Activated naive CD8-positive, alpha-beta T cell (primary cell): Measurements from ENCODE around the gene FRS2.
"Not testable (repeated sequence)": the region's sequence is repeated elsewhere in the genome, so short reads cannot be mapped to it uniquely, and the experiment has no call there.

ENCODE experiments used
- H3K27ac Mint-ChIP-seq: one replicate; pipeline ENCODE4 v1.8.0; 2021; ENCODE audit warnings: mixed read lengths
- H3K27me3 Mint-ChIP-seq: one replicate; pipeline ENCODE4 v1.8.0; 2021; ENCODE audit warnings: mixed read lengths
- H3K36me3 Mint-ChIP-seq: one replicate; pipeline ENCODE4 v1.8.0; 2021; ENCODE audit warnings: mixed read lengths
- H3K4me1 Mint-ChIP-seq: one replicate; pipeline ENCODE4 v1.8.0; 2021; ENCODE audit warnings: low read depth, mixed read lengths
- H3K4me3 Mint-ChIP-seq: one replicate; pipeline ENCODE4 v1.8.0; 2021; ENCODE audit warnings: mild to moderate bottlenecking, mixed read lengths
- H3K9me3 Mint-ChIP-seq: one replicate; pipeline ENCODE4 v1.8.0; 2021; ENCODE audit warnings: low read depth, mixed read lengths

FRS2 gene

DNA sequence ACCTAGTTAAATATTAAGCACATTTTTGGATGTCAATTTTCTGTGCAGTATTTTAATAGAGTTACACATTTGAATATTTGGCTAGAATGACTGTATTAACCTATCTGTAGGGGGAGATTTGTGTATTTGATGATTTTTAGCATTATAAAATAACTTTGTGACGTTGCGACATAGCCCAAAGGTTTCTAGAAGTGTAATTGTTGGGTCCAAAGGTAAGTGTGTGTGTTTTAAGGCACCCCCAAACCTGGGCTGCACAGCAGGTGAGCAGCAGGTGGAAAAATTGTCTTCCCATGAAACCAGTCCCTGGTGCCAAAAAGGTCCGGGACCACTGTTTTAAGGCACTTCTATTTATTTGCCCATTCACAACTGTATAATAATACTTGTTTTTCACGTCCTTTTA lies 118.3 kb downstream of the FRS2 start:
- Mint-ChIP-seq H3K4me3 (no peak overlapping the region), H3K36me3 (peaks cover 13% of the 10 kb centered on the region), H3K27ac (no peak overlapping the region), H3K27me3 (no peaks in the 10 kb centered on the region), H3K9me3 (no peaks in the 10 kb centered on the region), H3K4me1 (peaks cover 41% of the 10 kb centered on the region)

DNA sequence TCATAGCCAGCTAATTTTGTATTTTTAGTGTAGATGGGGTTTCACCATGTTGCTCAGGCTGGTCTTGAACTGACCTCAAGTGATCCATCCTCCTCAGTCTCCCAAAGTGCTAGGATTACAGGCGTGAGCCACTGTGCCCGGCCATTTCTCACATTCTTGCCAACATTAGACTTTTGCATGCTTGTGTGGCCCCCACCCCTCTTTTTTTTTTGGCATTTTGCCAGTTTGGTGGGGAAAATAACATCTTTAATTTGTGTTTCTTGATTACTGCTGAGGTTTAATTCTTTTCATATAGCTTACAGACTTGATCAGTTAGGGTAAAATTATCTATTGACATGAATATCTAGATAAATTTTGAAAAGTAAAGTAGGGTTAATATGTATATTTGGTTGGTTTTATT lies 118.9 kb downstream of the FRS2 start:
- Mint-ChIP-seq H3K9me3 (no peaks in the 10 kb centered on the region), H3K4me1 (peaks cover 41% of the 10 kb centered on the region), H3K27me3 (no peaks in the 10 kb centered on the region), H3K4me3 (no peak overlapping the region), H3K27ac (no peak overlapping the region), H3K36me3 (peaks cover 14% of the 10 kb centered on the region)

DNA sequence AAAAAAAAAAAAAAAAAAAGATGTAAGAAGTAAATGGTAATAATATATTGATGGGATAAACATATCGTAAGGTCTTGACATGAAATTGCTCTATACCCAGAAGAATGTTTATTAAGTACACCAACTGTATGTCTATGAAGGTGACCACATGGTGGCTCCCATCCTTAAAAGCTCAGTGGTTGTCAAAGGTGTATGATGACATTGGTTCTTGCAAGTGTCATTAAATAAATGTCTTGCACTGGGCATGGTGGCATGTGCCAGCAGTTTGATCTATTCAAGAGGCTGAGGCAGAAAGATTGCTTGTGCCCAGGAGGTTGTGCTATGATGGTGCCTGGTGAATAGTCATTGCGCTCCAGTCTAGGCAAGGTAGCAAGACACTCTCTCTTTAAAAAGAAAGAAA lies 125.5 kb downstream of the FRS2 start:
- Mint-ChIP-seq H3K27me3 (no peaks in the 10 kb centered on the region), H3K36me3 (peaks cover 9% of the 10 kb centered on the region), H3K4me3 (no peak overlapping the region), H3K4me1 (peaks cover 19% of the 10 kb centered on the region), H3K9me3 (no peaks in the 10 kb centered on the region), H3K27ac (peak overlapping the region; percentile 72)

DNA sequence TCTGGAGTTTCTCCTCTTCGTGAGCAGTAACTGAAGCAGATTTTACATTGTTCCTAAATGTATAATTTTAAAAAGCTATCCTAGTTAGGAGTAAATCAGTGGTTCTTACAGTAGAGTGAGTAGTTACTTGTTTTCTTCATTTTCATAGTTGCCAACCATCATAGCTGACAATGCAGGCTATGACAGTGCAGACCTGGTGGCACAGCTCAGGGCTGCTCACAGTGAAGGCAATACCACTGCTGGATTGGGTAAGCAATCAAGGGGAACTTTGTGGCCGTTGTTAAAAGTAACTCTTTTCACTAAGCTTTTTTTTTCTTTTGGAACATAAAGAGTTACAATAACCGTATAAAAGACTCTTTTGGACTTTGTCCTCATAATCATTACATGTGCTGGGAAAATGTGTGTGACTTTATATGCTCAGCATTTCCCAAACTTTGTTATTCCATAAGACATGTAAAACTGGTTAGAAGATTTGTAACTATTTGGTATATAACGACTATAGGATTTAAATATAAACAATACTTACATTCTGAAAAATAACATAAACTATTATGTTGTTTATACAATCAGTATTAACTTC lies 128.1 kb downstream of the FRS2 start:
- Mint-ChIP-seq H3K27me3 (no peaks in the 10 kb centered on the region), H3K4me1 (peaks cover 8% of the 10 kb centered on the region), H3K4me3 (no peak overlapping the region), H3K36me3 (peaks cover 15% of the 10 kb centered on the region), H3K27ac (no peak overlapping the region), H3K9me3 (no peaks in the 10 kb centered on the region)

DNA sequence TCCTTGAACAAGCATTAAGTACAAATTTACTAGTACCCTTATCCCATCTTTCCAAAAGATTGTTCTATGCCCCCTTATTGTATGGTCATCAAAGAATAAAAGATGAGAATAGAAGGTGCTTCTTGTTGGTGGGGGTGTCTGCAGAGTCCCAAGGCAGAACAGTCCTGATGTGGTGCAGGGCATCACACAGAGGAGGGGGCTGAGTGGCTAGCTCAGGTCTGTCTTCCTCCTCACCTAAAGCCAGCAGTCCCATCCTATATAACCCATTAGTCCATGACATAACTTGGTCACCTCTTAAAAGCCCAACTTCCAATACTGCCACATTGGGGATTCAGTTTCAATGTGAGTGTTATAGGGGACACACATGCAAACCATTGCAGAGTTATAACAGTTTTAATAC lies 130.6 kb downstream of the FRS2 start:
- Mint-ChIP-seq H3K9me3 (no peaks in the 10 kb centered on the region), H3K27me3 (no peaks in the 10 kb centered on the region), H3K4me1 (peaks cover 4% of the 10 kb centered on the region), H3K36me3 (peaks cover 14% of the 10 kb centered on the region), H3K4me3 (no peak overlapping the region), H3K27ac (no peak overlapping the region)

DNA sequence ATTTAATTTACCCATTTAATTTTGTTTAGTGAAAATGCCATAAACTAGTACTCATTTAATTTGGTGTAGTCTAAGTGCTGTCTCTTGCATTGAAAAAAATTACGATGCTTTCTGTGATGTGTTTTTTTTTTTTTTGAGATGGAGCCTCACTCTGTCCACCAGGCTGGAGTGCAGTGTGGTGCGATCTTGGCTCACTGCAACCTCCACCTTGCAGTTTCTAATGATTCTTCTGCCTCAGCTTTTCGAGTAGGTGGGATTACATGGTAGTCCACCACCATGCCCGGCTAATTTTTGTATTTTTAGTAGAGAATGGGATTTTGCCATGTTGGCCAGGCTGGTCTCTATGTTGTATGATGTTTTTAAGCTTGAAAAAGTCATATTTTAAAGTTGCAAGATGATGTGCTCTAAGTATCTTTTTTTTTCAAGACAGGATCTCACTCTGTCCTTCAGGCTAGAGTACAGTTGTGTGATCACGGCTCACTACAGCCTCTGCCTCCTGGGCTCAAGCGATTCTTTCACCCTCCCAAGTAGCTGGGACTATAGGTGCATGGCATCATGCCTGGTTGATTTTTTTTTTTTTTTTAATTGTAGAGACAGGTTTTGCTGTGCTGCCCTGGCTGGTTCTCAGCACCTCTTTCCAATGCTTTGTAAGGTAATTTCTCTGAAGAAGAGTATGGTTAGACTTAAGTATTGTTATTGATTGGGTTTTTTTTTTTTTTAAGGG lies 131.9 kb downstream of the FRS2 start:
- H3K27me3 Mint-ChIP-seq: no peaks in the 10 kb centered on the region
- no peaks in the 10 kb centered on the region for H3K9me3 Mint-ChIP-seq
- H3K4me1 Mint-ChIP-seq: peaks cover 2% of the 10 kb centered on the region
- no peak overlapping the region for H3K4me3 Mint-ChIP-seq
- H3K36me3 Mint-ChIP-seq: peaks cover 14% of the 10 kb centered on the region
- H3K27ac Mint-ChIP-seq: no peak overlapping the region

DNA sequence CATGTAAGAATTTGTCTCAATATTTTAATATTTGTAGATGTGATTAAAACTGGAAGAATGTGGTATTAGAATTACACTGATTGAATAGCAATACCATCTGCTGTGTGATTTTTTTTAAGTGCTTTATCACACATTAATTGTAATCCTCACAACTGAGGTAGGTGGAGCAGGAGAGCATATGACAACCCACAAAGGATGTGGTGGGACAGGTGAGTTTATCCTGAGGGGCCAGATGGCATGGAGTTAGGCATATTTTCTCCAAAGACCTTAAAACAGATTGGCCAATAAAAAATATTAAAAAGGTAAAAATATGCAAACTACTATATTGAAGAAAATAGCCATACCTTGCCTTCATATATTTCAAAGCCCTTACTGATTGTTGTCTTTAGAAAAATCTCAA lies 132.8 kb downstream of the FRS2 start:
- no peaks in the 10 kb centered on the region for H3K9me3 Mint-ChIP-seq
- peaks cover 14% of the 10 kb centered on the region for H3K36me3 Mint-ChIP-seq
- H3K4me3 Mint-ChIP-seq: no peak overlapping the region
- peaks cover under 1% of the 10 kb centered on the region for H3K4me1 Mint-ChIP-seq
- H3K27me3 Mint-ChIP-seq: no peaks in the 10 kb centered on the region
- no peak overlapping the region for H3K27ac Mint-ChIP-seq

DNA sequence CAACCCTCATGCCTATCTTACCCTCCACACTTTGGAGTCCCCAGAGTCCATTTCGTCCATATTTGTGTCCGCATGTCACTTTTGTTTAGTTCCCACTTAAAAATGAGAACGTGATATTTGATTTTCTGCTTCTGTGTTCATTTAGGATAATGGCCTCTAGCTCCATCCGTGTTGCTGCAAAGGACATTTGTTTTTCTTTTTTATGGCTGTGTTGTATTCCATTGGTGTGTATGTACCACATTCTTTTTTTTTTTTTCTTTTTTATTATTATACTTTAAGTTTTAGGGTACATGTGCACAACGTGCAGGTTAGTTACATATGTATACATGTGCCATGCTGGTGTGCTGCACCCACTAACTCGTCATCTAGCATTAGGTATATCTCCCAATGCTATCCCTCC lies 133.4 kb downstream of the FRS2 start:
- H3K27ac Mint-ChIP-seq, H3K9me3 Mint-ChIP-seq, H3K4me1 Mint-ChIP-seq, H3K4me3 Mint-ChIP-seq, H3K27me3 Mint-ChIP-seq: not testable (repeated sequence)
- H3K36me3 Mint-ChIP-seq: peaks cover 14% of the 10 kb centered on the region

DNA sequence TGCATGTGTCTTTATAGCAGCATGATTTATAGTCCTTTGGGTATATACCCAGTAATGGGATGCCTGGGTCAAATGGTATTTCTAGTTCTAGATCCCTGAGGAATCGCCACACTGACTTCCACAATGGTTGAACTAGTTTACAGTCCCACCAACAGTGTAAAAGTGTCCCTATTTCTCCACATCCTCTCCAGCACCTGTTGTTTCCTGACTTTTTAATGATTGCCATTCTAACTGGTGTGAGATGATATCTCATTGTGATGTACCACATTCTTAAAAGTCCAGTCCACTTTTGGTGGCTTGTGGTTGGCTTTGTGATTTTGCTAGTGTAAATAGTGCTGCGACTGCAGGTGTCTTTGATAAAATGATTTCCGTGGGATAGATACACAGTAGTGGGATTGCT lies 134.1 kb downstream of the FRS2 start:
- H3K27me3 Mint-ChIP-seq, H3K4me1 Mint-ChIP-seq, H3K9me3 Mint-ChIP-seq, H3K4me3 Mint-ChIP-seq, H3K27ac Mint-ChIP-seq: not testable (repeated sequence)
- H3K36me3 Mint-ChIP-seq: peaks cover 12% of the 10 kb centered on the region

DNA sequence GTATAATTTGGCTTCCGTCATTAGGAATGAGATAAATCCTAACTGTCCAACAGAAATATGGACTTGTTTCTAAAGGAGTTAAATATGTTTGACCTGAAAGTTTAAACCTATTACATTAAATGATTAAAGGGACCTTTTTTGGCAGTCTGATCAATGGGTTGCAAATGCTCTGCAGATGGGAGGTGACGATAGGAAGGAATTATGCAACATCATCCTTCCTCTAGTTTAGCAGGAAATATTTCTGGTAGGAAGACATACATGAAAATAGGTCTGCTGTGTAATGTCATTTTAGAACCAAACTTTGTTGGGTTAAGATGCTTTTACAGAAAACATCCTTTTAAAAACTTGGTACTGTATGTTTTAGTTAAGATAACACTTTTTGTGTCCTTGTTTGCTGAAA lies 137.9 kb downstream of the FRS2 start:
- H3K4me1 Mint-ChIP-seq: peaks cover 8% of the 10 kb centered on the region
- H3K27ac Mint-ChIP-seq: no peak overlapping the region
- no peaks in the 10 kb centered on the region for H3K27me3 Mint-ChIP-seq
- H3K4me3 Mint-ChIP-seq: no peak overlapping the region
- H3K9me3 Mint-ChIP-seq: no peaks in the 10 kb centered on the region
- H3K36me3 Mint-ChIP-seq: peaks cover 5% of the 10 kb centered on the region

DNA sequence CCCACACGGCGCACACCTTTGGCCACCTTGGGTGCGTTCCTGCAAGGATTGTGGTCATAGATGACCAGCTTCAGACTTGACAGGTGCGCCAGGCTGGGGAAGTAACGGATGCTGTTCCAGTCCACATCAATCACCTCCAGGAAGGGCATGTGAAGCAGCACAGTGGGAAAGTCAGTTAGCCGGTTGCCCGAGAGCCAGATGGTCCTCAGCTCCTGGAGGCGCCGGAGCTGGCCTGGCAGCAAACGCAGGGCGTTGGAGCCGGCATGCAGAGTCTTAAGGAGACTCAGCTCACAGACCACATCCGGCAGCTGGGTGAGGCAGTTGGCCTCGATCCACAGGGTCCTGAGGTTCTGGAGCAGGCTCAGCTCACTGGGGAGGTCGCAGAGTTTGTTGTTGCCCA lies 139.9 kb downstream of the FRS2 start:
- H3K9me3 Mint-ChIP-seq: no peaks in the 10 kb centered on the region

DNA sequence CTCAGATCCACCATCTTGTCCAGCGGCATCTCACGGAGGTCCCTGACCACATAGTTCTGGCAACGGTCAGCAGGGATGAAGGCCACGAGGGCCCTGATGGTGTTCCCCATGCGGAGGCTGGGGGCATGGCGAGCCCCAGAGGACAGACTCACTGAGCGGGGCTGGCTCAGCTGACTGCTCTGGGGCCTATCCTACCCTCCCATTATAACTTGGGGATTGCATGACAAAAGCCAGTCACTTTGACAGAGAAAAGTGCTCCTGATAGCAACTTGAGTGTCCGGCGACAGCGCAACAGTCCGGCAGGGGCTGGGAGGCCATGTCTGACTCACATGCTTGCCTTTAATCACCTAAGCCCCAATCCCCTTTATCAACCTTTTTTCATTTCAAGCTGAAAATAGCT lies 140.5 kb downstream of the FRS2 start, which contains the start of gene LRRC10:
TSS of gene LRRC10 (minus strand) at position 179 of the 400 bp plus-strand sequence. CDS start at position 110, 69 bp downstream.
- Mint-ChIP-seq H3K4me3 (no peak within 1 kb of the TSS), H3K4me1 (peaks cover 8% of the 10 kb centered on the region), H3K9me3 (no peaks in the 10 kb centered on the region), H3K36me3 (no peaks in the 10 kb centered on the region), H3K27ac (no peak within 1 kb of the TSS), H3K27me3 (peaks cover 4% of the 10 kb centered on the region)

More for the DNA sequence above, 139.9 kb downstream of the FRS2 start:
- no peaks in the 10 kb centered on the region for H3K27me3 Mint-ChIP-seq
- no peaks in the 10 kb centered on the region for H3K36me3 Mint-ChIP-seq
- H3K4me1 Mint-ChIP-seq: peaks cover 8% of the 10 kb centered on the region
- H3K4me3 Mint-ChIP-seq: no peak overlapping the region
- no peak overlapping the region for H3K27ac Mint-ChIP-seq

DNA sequence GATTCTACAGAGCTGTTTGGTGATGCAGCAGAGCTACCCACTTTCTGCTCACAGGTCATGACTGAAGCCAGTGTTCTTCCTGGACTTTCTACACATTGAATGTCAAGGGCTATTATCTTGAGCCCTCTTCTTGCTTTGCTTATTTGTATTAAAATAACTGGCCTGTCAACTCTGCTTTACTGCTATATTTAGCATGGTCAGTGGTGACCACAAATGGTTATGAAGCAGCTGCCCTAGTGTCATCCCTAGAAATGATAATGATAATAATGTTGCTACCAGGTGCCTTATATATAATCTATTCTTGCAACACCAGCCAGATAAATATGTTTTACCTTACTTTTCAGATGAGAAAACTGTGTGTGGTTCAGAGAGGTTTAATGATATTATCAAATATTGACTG lies 143.2 kb downstream of the FRS2 start:
- Mint-ChIP-seq H3K27me3 (peaks cover 5% of the 10 kb centered on the region), H3K27ac (no peak overlapping the region)

DNA sequence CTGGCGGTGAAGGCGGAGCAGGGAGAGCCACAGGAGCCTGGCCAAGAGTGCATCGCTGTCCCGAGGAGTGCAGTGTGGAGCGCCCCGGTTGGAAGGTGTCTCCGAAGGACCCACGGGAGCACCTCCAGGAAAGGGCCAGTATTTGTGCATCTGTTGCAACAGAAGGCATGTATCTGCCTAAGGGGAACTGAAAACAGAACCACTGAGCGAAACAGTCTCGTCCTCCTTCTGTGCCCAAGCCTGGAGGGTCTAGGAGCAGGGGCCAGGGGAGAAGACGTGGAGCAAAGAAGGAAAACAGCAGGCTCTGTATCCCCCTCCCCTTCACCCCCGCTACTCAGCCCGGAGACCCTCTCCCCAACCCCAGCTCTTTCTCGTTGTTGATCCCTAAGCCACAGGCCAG lies 145.8 kb downstream of the FRS2 start:
- H3K36me3 Mint-ChIP-seq: no peaks in the 10 kb centered on the region
- H3K27ac Mint-ChIP-seq: no peak overlapping the region
- no peak overlapping the region for H3K4me3 Mint-ChIP-seq
- H3K4me1 Mint-ChIP-seq: no peaks in the 10 kb centered on the region
- peaks cover 13% of the 10 kb centered on the region for H3K27me3 Mint-ChIP-seq
- no peaks in the 10 kb centered on the region for H3K9me3 Mint-ChIP-seq

More for the DNA sequence above, 143.2 kb downstream of the FRS2 start:
- no peaks in the 10 kb centered on the region for H3K36me3 Mint-ChIP-seq
- no peak overlapping the region for H3K4me3 Mint-ChIP-seq
- H3K4me1 Mint-ChIP-seq: peaks cover 3% of the 10 kb centered on the region
- no peaks in the 10 kb centered on the region for H3K9me3 Mint-ChIP-seq

DNA sequence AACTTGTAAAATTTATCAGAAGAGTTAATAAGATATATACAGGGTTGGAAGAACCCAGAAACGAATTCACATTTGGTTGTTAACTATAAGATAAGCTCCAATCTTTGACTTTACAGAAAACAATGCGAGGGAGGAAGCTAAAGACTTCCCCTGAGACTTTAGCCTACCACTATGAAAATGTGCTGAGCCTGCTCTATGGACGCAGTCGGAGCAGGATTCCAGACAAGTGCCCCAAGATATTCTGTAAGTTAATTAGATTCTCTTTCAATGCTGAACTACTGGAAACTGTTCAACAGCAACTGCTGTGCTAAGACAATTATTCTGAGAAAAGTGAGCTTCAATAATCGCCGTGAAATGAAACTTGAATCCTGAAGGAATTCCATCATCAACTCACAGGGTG lies 148.9 kb downstream of the FRS2 start:
- Mint-ChIP-seq H3K9me3 (no peaks in the 10 kb centered on the region), H3K27ac (no peak overlapping the region), H3K36me3 (no peaks in the 10 kb centered on the region), H3K4me3 (no peak overlapping the region), H3K4me1 (no peaks in the 10 kb centered on the region), H3K27me3 (peaks cover 13% of the 10 kb centered on the region)

DNA sequence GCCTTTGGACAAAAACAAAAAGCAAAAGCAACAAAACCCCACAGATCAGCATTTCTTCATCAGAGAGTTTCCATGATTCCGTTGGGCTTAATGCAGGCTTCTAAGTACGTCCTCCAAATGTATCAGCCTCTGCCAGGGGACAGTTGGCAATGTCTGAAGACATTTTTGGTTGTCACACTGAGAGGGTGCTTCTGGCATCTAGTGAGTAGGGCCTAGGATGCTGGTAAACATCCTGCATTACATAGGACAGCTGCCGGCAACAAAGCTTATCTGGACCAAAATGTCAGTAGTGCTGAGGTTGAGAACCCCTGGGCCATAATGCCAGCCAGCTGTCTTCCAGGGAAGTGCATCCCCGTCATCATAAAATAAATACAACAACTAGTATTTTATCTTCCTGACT lies 149.9 kb downstream of the FRS2 start:
- Mint-ChIP-seq H3K36me3 (no peaks in the 10 kb centered on the region), H3K4me1 (no peaks in the 10 kb centered on the region), H3K9me3 (no peaks in the 10 kb centered on the region), H3K27me3 (peaks cover 13% of the 10 kb centered on the region), H3K27ac (no peak overlapping the region), H3K4me3 (no peak overlapping the region)
